IPS-NIHi7 (cell line): Measurements from ENCODE around the gene PSG6.
"Not testable (repeated sequence)": the region's sequence is repeated elsewhere in the genome, so short reads cannot be mapped to it uniquely, and the experiment has no call there.

Experiments
- DNase-seq: peaks from one replicate; pipeline ENCODE4 v3.0.0; 2012; ENCODE audit warnings: mixed read lengths; ENCODE audit errors: extremely low spot score

Gene PSG6

DNA sequence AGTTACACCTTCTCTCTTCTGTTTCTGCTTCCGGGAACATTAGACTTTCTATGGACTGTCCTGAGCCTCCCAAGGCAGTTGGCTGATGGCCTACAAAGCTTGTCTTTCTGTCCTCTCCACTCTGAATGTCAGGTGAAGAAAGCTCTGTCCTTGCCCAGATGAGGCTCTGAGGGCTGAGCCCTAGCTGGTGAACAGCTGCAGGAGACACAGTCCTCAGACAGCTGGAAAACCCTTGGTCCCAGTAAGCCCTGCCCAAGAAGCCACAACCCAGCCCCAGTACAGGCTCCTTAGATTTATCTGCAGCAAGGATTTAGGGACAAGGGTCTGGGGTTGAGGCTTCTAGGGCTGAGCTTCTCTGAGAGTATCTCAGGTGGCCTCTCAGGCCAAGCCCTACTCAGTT is 64.5 kb downstream of the PSG6 start:
- not testable (repeated sequence) for DNase-seq

DNA sequence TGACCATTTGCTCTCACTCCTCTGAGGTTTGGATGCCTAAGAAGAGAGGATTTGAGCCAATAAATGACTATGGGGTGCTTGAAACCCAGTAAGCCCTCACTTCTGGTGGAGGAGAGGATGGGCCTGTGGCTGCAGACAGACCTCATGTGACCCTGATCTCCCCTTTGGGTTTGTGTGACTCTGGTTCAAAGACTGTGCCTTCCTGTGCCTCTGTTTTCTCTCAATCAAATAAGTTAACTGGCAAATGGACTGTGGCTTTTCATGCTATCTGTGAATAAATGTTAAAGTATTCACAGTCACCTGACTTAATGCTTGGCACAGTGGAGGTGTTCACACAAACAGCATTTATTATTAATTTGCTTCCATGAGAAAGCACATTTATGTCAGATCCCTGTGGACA is 64.9 kb downstream of the PSG6 start:
- not testable (repeated sequence) for DNase-seq
